Mesenchymal stem cell (in vitro differentiated cells and primary cell): ENCODE results near the gene MPZL1.

Source experiments
- DNase-seq: peaks from one replicate; pipeline ENCODE4 v3.0.0-alpha.2; 2013
- H2AFZ ChIP-seq: one replicate; pipeline ENCODE4 v1.6.1; 2013; ENCODE audit warnings: low read depth, mild to moderate bottlenecking, control low read depth, inconsistent platforms, low read length, moderate library complexity
- H2AK5ac ChIP-seq: 2 replicates; pipeline ENCODE4 v1.6.1; 2013; ENCODE audit warnings: low read length, moderate library complexity, mild to moderate bottlenecking, inconsistent platforms; ENCODE audit not compliant: severe bottlenecking
- H2BK120ac ChIP-seq: one replicate; pipeline ENCODE4 v1.6.1; 2013; ENCODE audit warnings: low read depth, mild to moderate bottlenecking, inconsistent platforms, low read length, moderate library complexity
- H2BK12ac ChIP-seq, 2 experiments: one replicate each; pipeline ENCODE4 v1.6.1; 2013; ENCODE audit warnings: inconsistent platforms in 2 of 2, low read length in 2 of 2, mild to moderate bottlenecking in 2 of 2, moderate library complexity in 2 of 2, control low read depth in 1 of 2
- H2BK15ac ChIP-seq: one replicate; pipeline ENCODE4 v1.6.1; 2013; ENCODE audit warnings: mild to moderate bottlenecking, low read depth, inconsistent platforms; ENCODE audit not compliant: poor library complexity, severe bottlenecking
- H2BK5ac ChIP-seq: 2 replicates; pipeline ENCODE4 v1.6.1; 2013; ENCODE audit warnings: low read depth, mild to moderate bottlenecking, low read length, control low read depth, inconsistent platforms; ENCODE audit not compliant: poor library complexity, severe bottlenecking
- H3K14ac ChIP-seq, 2 experiments: one replicate each; pipeline ENCODE4 v1.6.1; 2013; ENCODE audit warnings: inconsistent platforms in 2 of 2, low read length in 2 of 2, control low read depth in 1 of 2, mild to moderate bottlenecking in 1 of 2, moderate library complexity in 1 of 2
- H3K18ac ChIP-seq, 2 experiments: one replicate each; pipeline ENCODE4 v1.6.1; 2013; ENCODE audit warnings: inconsistent platforms in 2 of 2, low read length in 2 of 2, control low read depth in 1 of 2, low read depth in 1 of 2, mild to moderate bottlenecking in 1 of 2
- H3K23ac ChIP-seq, 2 experiments: one replicate each; pipeline ENCODE4 v1.6.1; 2013; ENCODE audit warnings: inconsistent platforms in 2 of 2, low read length in 2 of 2, mild to moderate bottlenecking in 2 of 2, moderate library complexity in 2 of 2, control low read depth in 1 of 2
- H3K27ac ChIP-seq: 2 replicates; pipeline ENCODE4 v1.5.1; 2013; ENCODE audit warnings: mild to moderate bottlenecking, moderate library complexity, low read length, control low read depth, inconsistent platforms; ENCODE audit not compliant: poor library complexity, severe bottlenecking
- H3K27me3 ChIP-seq, 2 experiments: 2 replicates each; pipeline versions ENCODE4 v1.6.1 to v1.7.0; 2013; ENCODE audit warnings: low read length in 2 of 2, mild to moderate bottlenecking in 2 of 2, moderate library complexity in 2 of 2, control low read depth in 1 of 2, inconsistent platforms in 1 of 2; ENCODE audit not compliant: control insufficient read depth in 1 of 2, insufficient read depth in 1 of 2
- H3K36me3 ChIP-seq, 2 experiments: 2 replicates each; pipeline versions ENCODE4 v1.6.1 to v1.7.0; 2013; ENCODE audit warnings: low read length in 2 of 2, control low read depth in 1 of 2, inconsistent platforms in 1 of 2, low read depth in 1 of 2, mild to moderate bottlenecking in 1 of 2; ENCODE audit not compliant: insufficient read depth in 2 of 2, control insufficient read depth in 1 of 2
- H3K4ac ChIP-seq, 2 experiments: one replicate each; pipeline ENCODE4 v1.6.1; 2013; ENCODE audit warnings: inconsistent platforms in 2 of 2, low read length in 2 of 2, mild to moderate bottlenecking in 2 of 2, moderate library complexity in 2 of 2, control low read depth in 1 of 2, low read depth in 1 of 2
- H3K4me1 ChIP-seq: 2 replicates; pipeline ENCODE4 v1.6.1; 2013; ENCODE audit warnings: low read depth, low read length, control low read depth; ENCODE audit not compliant: control insufficient read depth, insufficient read depth
- H3K4me2 ChIP-seq: 2 replicates; pipeline ENCODE4 v1.6.1; 2013; ENCODE audit warnings: low read length, mild to moderate bottlenecking, inconsistent platforms; ENCODE audit not compliant: poor library complexity, severe bottlenecking
- H3K4me3 ChIP-seq, 2 experiments: 2 replicates each; pipeline versions ENCODE4 v1.5.1 to v1.7.0; 2013; ENCODE audit warnings: low read length in 2 of 2, mild to moderate bottlenecking in 2 of 2, control low read depth in 1 of 2, low read depth in 1 of 2; ENCODE audit not compliant: insufficient read depth in 1 of 2
- H3K79me1 ChIP-seq: replicated peaks from 2 replicates; pipeline ENCODE4 v1.6.1; 2013; ENCODE audit warnings: mild to moderate bottlenecking, control low read depth, low read length, inconsistent platforms; ENCODE audit not compliant: poor library complexity, severe bottlenecking
- H3K9ac ChIP-seq: 2 replicates; pipeline ENCODE4 v1.7.0; 2013; ENCODE audit warnings: mild to moderate bottlenecking, low read length, moderate library complexity
- H3K9me3 ChIP-seq: 2 replicates; pipeline ENCODE4 v1.7.0; 2013; ENCODE audit warnings: mild to moderate bottlenecking, low read length; ENCODE audit not compliant: control insufficient read depth
- H4K8ac ChIP-seq: one replicate; pipeline ENCODE4 v1.6.1; 2013; ENCODE audit warnings: inconsistent platforms, mild to moderate bottlenecking, low read length, moderate library complexity
- H4K91ac ChIP-seq: one replicate; pipeline ENCODE4 v1.6.1; 2013; ENCODE audit warnings: mild to moderate bottlenecking, low read length, inconsistent platforms
- WGBS: methylation state at CpG from one replicate; pipeline ENCODE4 v1.1.7; 2013; ENCODE audit warnings: mixed read lengths; 5-methylcytosine and 5-hydroxymethylcytosine counted together

Gene MPZL1

GRCh38 chr1:167820684-167821355, 99.0 kb downstream of the MPZL1 start:
- peak overlapping the region in 1 of 2 experiments; percentile 74 for H3K18ac ChIP-seq
- H3K4me3 ChIP-seq: no peak overlapping the region
- H3K27me3 ChIP-seq: no peaks in the 10 kb centered on the region
- no peak overlapping the region for H3K14ac ChIP-seq
- WGBS: 90% methylated on average over 6 of the region's 12 CpGs
- no peak overlapping the region for H2AFZ ChIP-seq
- peak overlapping the region; percentile 69 for H2BK15ac ChIP-seq
- peaks cover 13% of the 10 kb centered on the region for H3K4me1 ChIP-seq
- H3K27ac ChIP-seq: peak overlapping the region; percentile 74
- H3K79me1 ChIP-seq: no peaks in the 10 kb centered on the region
- H2BK120ac ChIP-seq: no peak overlapping the region
- H2AK5ac ChIP-seq: peak overlapping the region; percentile 85
- no peak overlapping the region for H3K4ac ChIP-seq
- H3K23ac ChIP-seq: no peak overlapping the region
- peak overlapping the region; percentile 83 to 84 for H2BK12ac ChIP-seq
- no peaks in the 10 kb centered on the region for H3K36me3 ChIP-seq
- no peak for DNase-seq
- peaks cover 2% of the 10 kb centered on the region for H3K9me3 ChIP-seq
- peak overlapping the region; percentile 86 for H4K91ac ChIP-seq
- H4K8ac ChIP-seq: peak overlapping the region; percentile 54
- H3K9ac ChIP-seq: peak overlapping the region; percentile 82
- H2BK5ac ChIP-seq: no peak overlapping the region
- peak overlapping the region; percentile 52 for H3K4me2 ChIP-seq

GRCh38 chr1:167821356-167821685, 99.5 kb downstream of the MPZL1 start:
- H3K4me1 ChIP-seq: peaks cover 13% of the 10 kb centered on the region
- H2AFZ ChIP-seq: no peak overlapping the region
- peak overlapping the region; percentile 85 for H2AK5ac ChIP-seq
- no peak overlapping the region for H3K4ac ChIP-seq
- H3K27me3 ChIP-seq: no peaks in the 10 kb centered on the region
- no peaks in the 10 kb centered on the region for H3K36me3 ChIP-seq
- no peak overlapping the region for H2BK15ac ChIP-seq
- H3K9ac ChIP-seq: no peak overlapping the region
- H2BK5ac ChIP-seq: no peak overlapping the region
- H3K23ac ChIP-seq: no peak overlapping the region
- no peak overlapping the region for H3K4me2 ChIP-seq
- no peak overlapping the region for H3K4me3 ChIP-seq
- peak overlapping the region; percentile 69 for H3K27ac ChIP-seq
- no peaks in the 10 kb centered on the region for H3K9me3 ChIP-seq
- 93% methylated on average over 6 of the region's 6 CpGs for WGBS
- no peak overlapping the region for H3K14ac ChIP-seq
- no peak overlapping the region for H4K8ac ChIP-seq
- no peak overlapping the region for H2BK120ac ChIP-seq
- no peak overlapping the region for H4K91ac ChIP-seq
- no peaks in the 10 kb centered on the region for H3K79me1 ChIP-seq
- no peak for DNase-seq
- H2BK12ac ChIP-seq: peak overlapping the region in 1 of 2 experiments; percentile 42
- H3K18ac ChIP-seq: peak overlapping the region in 1 of 2 experiments; percentile 73

GRCh38 chr1:167821969-167822685, 100.3 kb downstream of the MPZL1 start:
- H2BK12ac ChIP-seq: no peak overlapping the region
- H3K4me3 ChIP-seq: no peak overlapping the region
- H2BK120ac ChIP-seq: no peak overlapping the region
- no peak overlapping the region for H2BK5ac ChIP-seq
- peak overlapping the region; percentile 69 for H3K27ac ChIP-seq
- H3K27me3 ChIP-seq: no peaks in the 10 kb centered on the region
- DNase-seq: no peak
- H3K9ac ChIP-seq: no peak overlapping the region
- no peaks in the 10 kb centered on the region for H3K79me1 ChIP-seq
- no peak overlapping the region for H3K14ac ChIP-seq
- H4K91ac ChIP-seq: no peak overlapping the region
- no peak overlapping the region for H4K8ac ChIP-seq
- 96% methylated on average over 3 of the region's 4 CpGs for WGBS
- H3K9me3 ChIP-seq: no peaks in the 10 kb centered on the region
- no peaks in the 10 kb centered on the region for H3K36me3 ChIP-seq
- H3K4me2 ChIP-seq: no peak overlapping the region
- peak overlapping the region; percentile 31 for H2AK5ac ChIP-seq
- no peak overlapping the region for H3K23ac ChIP-seq
- H3K4me1 ChIP-seq: peaks cover 13% of the 10 kb centered on the region
- H2AFZ ChIP-seq: no peak overlapping the region
- H3K18ac ChIP-seq: no peak overlapping the region
- no peak overlapping the region for H3K4ac ChIP-seq
- no peak overlapping the region for H2BK15ac ChIP-seq

GRCh38 chr1:167824163-167824794, 102.5 kb downstream of the MPZL1 start:
- no peaks in the 10 kb centered on the region for H3K27me3 ChIP-seq
- DNase-seq: no peak
- H2BK120ac ChIP-seq: no peak overlapping the region
- H2BK15ac ChIP-seq: no peak overlapping the region
- no peak overlapping the region for H2AFZ ChIP-seq
- peak overlapping the region; percentile 39 for H2AK5ac ChIP-seq
- no peak overlapping the region for H2BK12ac ChIP-seq
- H3K14ac ChIP-seq: no peak overlapping the region
- H3K9ac ChIP-seq: no peak overlapping the region
- no peak overlapping the region for H4K91ac ChIP-seq
- H2BK5ac ChIP-seq: no peak overlapping the region
- H3K4me1 ChIP-seq: peaks cover 13% of the 10 kb centered on the region
- no peaks in the 10 kb centered on the region for H3K79me1 ChIP-seq
- WGBS: 96% methylated on average over 8 of the region's 9 CpGs
- no peak overlapping the region for H3K18ac ChIP-seq
- H3K23ac ChIP-seq: no peak overlapping the region
- H3K4me3 ChIP-seq: no peak overlapping the region
- H3K27ac ChIP-seq: no peak overlapping the region
- no peak overlapping the region for H3K4ac ChIP-seq
- H3K9me3 ChIP-seq: no peaks in the 10 kb centered on the region
- no peak overlapping the region for H3K4me2 ChIP-seq
- H4K8ac ChIP-seq: no peak overlapping the region
- no peaks in the 10 kb centered on the region for H3K36me3 ChIP-seq
